IMR-90 (cell line): ENCODE results near the gene STK25. TPM values are rescaled to one million over a fixed set of nuclear protein-coding genes. Genes with fewer than 3 reads are reported as not detected.

Experiments used
- ATAC-seq: fragments of 200-7000 bp; cut with Tn5 transposase; 2 replicates; pipeline ENCODE4 v1.9.1; 2020; ENCODE audit warnings: low read depth, mild to moderate bottlenecking, moderate library complexity
- BruUV-seq: library from RNA; stranded (reverse); fragments of 400-500 nt; replicated peaks from 2 replicates; lab custom pipeline; 2021; lab: Mats Ljungman, UMichigan
- CTCF ChIA-PET: fragments of 300-600 bp; formaldehyde crosslinking; extraction: SDS; loops from one replicate; lab custom pipeline; 2021; ENCODE audit warnings: antibody characterized with exemption; lab: Yijun Ruan, JAX
- POLR2A ChIA-PET: fragments of 300-600 bp; sonication (Branson Sonifier 250); formaldehyde crosslinking; loops from one replicate; lab custom pipeline; 2022; ENCODE audit warnings: antibody characterized with exemption; ENCODE audit not compliant: unreplicated experiment; lab: Charles Lee
- DNase-seq: peaks from one replicate; pipeline ENCODE4 v3.0.0; 2013
- H2AFZ ChIP-seq: replicated peaks from 2 replicates; pipeline ENCODE3; 2013; ENCODE audit warnings: low read length, mild to moderate bottlenecking; ENCODE audit not compliant: poor library complexity
- H2AK5ac ChIP-seq: 2 replicates; pipeline ENCODE4 v1.6.1; 2013; ENCODE audit warnings: low read depth, low read length, inconsistent platforms
- H2AK9ac ChIP-seq: replicated peaks from 2 replicates; pipeline ENCODE3; 2013; ENCODE audit warnings: mild to moderate bottlenecking, low read depth, low read length, moderate library complexity; ENCODE audit not compliant: poor library complexity
- H2BK120ac ChIP-seq: 2 replicates; pipeline ENCODE4 v1.6.1; 2013; ENCODE audit warnings: low read depth, low read length, inconsistent platforms
- H2BK15ac ChIP-seq: 3 replicates; pipeline ENCODE4 v1.6.1; 2013; ENCODE audit warnings: low read depth, low read length, inconsistent platforms
- H2BK20ac ChIP-seq: 2 replicates; pipeline ENCODE4 v1.6.1; 2013; ENCODE audit warnings: low read depth, mild to moderate bottlenecking, inconsistent platforms, low read length, moderate library complexity
- H2BK5ac ChIP-seq: 2 replicates; pipeline ENCODE4 v1.6.1; 2013; ENCODE audit warnings: mild to moderate bottlenecking, low read depth, low read length, inconsistent platforms; ENCODE audit not compliant: poor library complexity, severe bottlenecking
- H3K14ac ChIP-seq: replicated peaks from 2 replicates; pipeline ENCODE4 v1.6.1; 2013; ENCODE audit warnings: low read depth, low read length, inconsistent platforms
- H3K18ac ChIP-seq: 2 replicates; pipeline ENCODE4 v1.6.1; 2013; ENCODE audit warnings: low read depth, low read length, control low read depth
- H3K23ac ChIP-seq: 2 replicates; pipeline ENCODE4 v1.6.1; 2013; ENCODE audit warnings: low read depth, low read length, inconsistent platforms
- H3K27ac ChIP-seq: 2 replicates; pipeline ENCODE4 v1.5.1; 2013; ENCODE audit warnings: mild to moderate bottlenecking, control low read depth, low read length; ENCODE audit not compliant: insufficient read depth
- H3K27me3 ChIP-seq: 2 replicates; pipeline ENCODE4 v1.6.1; 2013; ENCODE audit warnings: low read length; ENCODE audit not compliant: control insufficient read depth, insufficient read depth
- H3K36me3 ChIP-seq: 2 replicates; pipeline ENCODE4 v1.6.1; 2013; ENCODE audit warnings: low read length, mixed read lengths; ENCODE audit not compliant: control insufficient read depth, insufficient read depth
- H3K4ac ChIP-seq: 2 replicates; pipeline ENCODE4 v1.6.1; 2013; ENCODE audit warnings: low read depth, low read length, inconsistent platforms
- H3K4me1 ChIP-seq: 2 replicates; pipeline ENCODE4 v1.6.1; 2013; ENCODE audit warnings: low read length, mixed read lengths; ENCODE audit not compliant: control insufficient read depth, insufficient read depth
- H3K4me2 ChIP-seq: 2 replicates; pipeline ENCODE4 v1.6.1; 2013; ENCODE audit warnings: low read depth, mild to moderate bottlenecking, control low read depth, low read length, moderate library complexity
- H3K4me3 ChIP-seq: 2 replicates; pipeline ENCODE4 v1.5.1; 2013; ENCODE audit warnings: low read depth, mild to moderate bottlenecking, control low read depth, low read length, moderate library complexity; ENCODE audit not compliant: insufficient read depth
- H3K56ac ChIP-seq: 2 replicates; pipeline ENCODE4 v1.6.1; 2013; ENCODE audit warnings: low read length, inconsistent platforms; ENCODE audit not compliant: insufficient read depth; ENCODE audit errors: extremely low read depth
- H3K79me1 ChIP-seq, 2 experiments: 2 replicates each; pipeline ENCODE4 v1.6.1; 2013; ENCODE audit warnings: low read length in 2 of 2, inconsistent platforms in 1 of 2, low read depth in 1 of 2
- H3K9ac ChIP-seq: 2 replicates; pipeline ENCODE4 v1.6.1; 2013; ENCODE audit warnings: low read depth, low read length, control low read depth
- H3K9me1 ChIP-seq: 2 replicates; pipeline ENCODE4 v1.6.1; 2013; ENCODE audit warnings: low read length, inconsistent platforms; ENCODE audit not compliant: insufficient read depth
- H3K9me3 ChIP-seq: 2 replicates; pipeline ENCODE4 v1.6.1; 2013; ENCODE audit warnings: low read length; ENCODE audit not compliant: control insufficient read depth, insufficient read depth
- H4K20me1 ChIP-seq: 2 replicates; pipeline ENCODE4 v1.6.1; 2013; ENCODE audit warnings: low read length, inconsistent platforms; ENCODE audit not compliant: insufficient read depth
- H4K5ac ChIP-seq: 2 replicates; pipeline ENCODE4 v1.6.1; 2013; ENCODE audit warnings: mild to moderate bottlenecking, low read depth, low read length, control low read depth
- H4K8ac ChIP-seq, 2 experiments: 2 replicates each; pipeline ENCODE4 v1.6.1; 2013; ENCODE audit warnings: low read depth in 2 of 2, low read length in 2 of 2, control low read depth in 1 of 2, inconsistent platforms in 1 of 2
- H4K91ac ChIP-seq: 2 replicates; pipeline ENCODE4 v1.6.1; 2013; ENCODE audit warnings: low read depth, low read length, inconsistent platforms; ENCODE audit not compliant: insufficient read depth
- MXI1 ChIP-seq: IDR thresholded peaks from 2 replicates; pipeline ENCODE4 v1.6.1; 2012; ENCODE audit warnings: low read depth, mild to moderate bottlenecking, low read length, moderate library complexity, borderline replicate concordance
- WGBS, 2 experiments: methylation state at CpG; one replicate each; pipeline versions ENCODE4 v1.1.5 to v1.1.7; 2013; ENCODE audit warnings: missing lambda C conversion rate in 2 of 2; ENCODE audit not compliant: insufficient read length in 1 of 2; ENCODE audit errors: extremely low coverage in 2 of 2; 5-methylcytosine and 5-hydroxymethylcytosine counted together
- dilution Hi-C: fragments of 300-500 bp; cut with HindIII; formaldehyde crosslinking; loops from one replicate; pipeline ENCODE4 v1.14.3; 2018; ENCODE audit warnings: low sequenced_read_pairs; ENCODE audit not compliant: unreplicated experiment
- in situ Hi-C: fragments of 300-500 bp; cut with MboI; formaldehyde crosslinking; loops from 3 replicates; pipeline ENCODE4 v1.14.3; 2019; ENCODE audit warnings: low sequenced_read_pairs, inconsistent platforms, mixed read lengths
- intact Hi-C: fragments of 100-400 bp; cut with micrococcal nuclease; formaldehyde crosslinking; loops from 2 replicates; pipeline ENCODE4 v1.10.0; 2022
- polyA plus RNA-seq, 3 experiments: library from polyadenylated mRNA; depleted of rRNA; stranded (reverse); fragments of >200 nt; gene quantifications; 2 replicates each; pipeline ENCODE4 v1.2.3, GENCODE V29; 2012; ENCODE audit warnings: low replicate concordance in 1 of 3
- total RNA-seq: library from RNA; depleted of rRNA; stranded (reverse); fragments of >200 nt; gene quantifications from 2 replicates; pipeline ENCODE4 v1.2.3, GENCODE V29; 2012

Gene STK25
- total and polyA plus RNA-seq, 2 of the 4 experiments (the other 2 are of a cell fraction), result 258 to 392 TPM

- H2BK20ac ChIP-seq, result peak overlapping the region; percentile 94
- peak overlapping the region; percentile 94; the same call in 2 of the 3 replicates for H2BK15ac ChIP-seq
- TF ChIP-seq MXI1, result no peak
- peak overlapping the region; percentile 98 for H2BK120ac ChIP-seq
- H2AK5ac ChIP-seq, result peak overlapping the region; percentile 99
- peak overlapping the region; percentile 91 for H3K14ac ChIP-seq
- peak overlapping the region; percentile 65 for H3K27ac ChIP-seq
- H3K27me3 ChIP-seq, result no peaks in the 10 kb centered on the region
- H2AFZ ChIP-seq, result peak overlapping the region; percentile 76
- dilution Hi-C loops, result no loop called here
- peaks cover 3% of the 10 kb centered on the region; the same call in 1 of the 2 replicates for H4K20me1 ChIP-seq
- 96% methylated on average over 4 of the region's 16 CpGs; no CpG with 5 or more reads in 1 of the 2 experiments for WGBS, 2 experiments
- peaks cover 32% of the 10 kb centered on the region for H3K9me1 ChIP-seq
- peak overlapping the region; percentile 68 for H3K18ac ChIP-seq
- BruUV-seq, result no TSS peak
- H3K4me3 ChIP-seq, result no peak overlapping the region
- H3K4me1 ChIP-seq, result peaks cover 47% of the 10 kb centered on the region
- peak overlapping the region; percentile 61 for H4K5ac ChIP-seq
- H2AK9ac ChIP-seq, result peak overlapping the region; percentile 86
- H3K56ac ChIP-seq, result peak overlapping the region; percentile 75; the same call in 1 of the 2 replicates
- no peaks in the 10 kb centered on the region for H3K36me3 ChIP-seq
- no peaks in the 10 kb centered on the region for H3K9me3 ChIP-seq
- H2BK5ac ChIP-seq, result peak overlapping the region; percentile 87
- peaks cover 4 to 28% of the 10 kb centered on the region in 2 experiments; a peak in 2 of 4 replicates for H3K79me1 ChIP-seq
- CTCF ChIA-PET, result no interaction called here
- in situ Hi-C loops, result no loop called here
- DNase-seq, result no peak
- POLR2A ChIA-PET, result no interaction called here
- no peak overlapping the region for H3K4me2 ChIP-seq
- peak overlapping the region; percentile 77 to 96 for H4K8ac ChIP-seq
- H3K23ac ChIP-seq, result peak overlapping the region; percentile 89; the same call in 1 of the 2 replicates
- peak overlapping the region; percentile 11; the same call in 1 of the 2 replicates for H3K9ac ChIP-seq
- no peak for ATAC-seq
- intact Hi-C loops, result no loop called here
- peak overlapping the region; percentile 94 for H3K4ac ChIP-seq
- H4K91ac ChIP-seq, result peak overlapping the region; percentile 97
These were observed 39.5 kb upstream of the STK25 start for GRCh38 chr2:241547781-241548450.
